Loucy (cell line): ENCODE measurements around the gene DNAJA3.

Experiments used
- CTCF ChIP-seq: fragments of 200-600 bp; sonication (generic); conservative IDR thresholded peaks from 2 replicates; pipeline ENCODE4 v1.5.1; 2014; ENCODE audit warnings: mild to moderate bottlenecking, antibody characterized with exemption, low read length
- EZH2phosphoT487 ChIP-seq: fragments of 200-600 bp; IDR thresholded peaks from 2 replicates; pipeline ENCODE4 v1.6.1; 2018; ENCODE audit warnings: antibody characterized with exemption, mild to moderate bottlenecking, moderate library complexity, borderline replicate concordance

- TF ChIP-seq CTCF (no peak), EZH2phosphoT487 (no peak)
Observed at GRCh38 chr16:4382795-4383357, 42.8 kb upstream of the DNAJA3 start.
